Right lobe of liver (tissue), 6 donors: ENCODE data around the gene IL1F10. TPM values are rescaled to one million over a fixed set of nuclear protein-coding genes. Genes with fewer than 3 reads are reported as not detected.
A peak's percentile ranks its signal among the peaks of the same experiment; 100 is the strongest.

Source experiments
- ATAC-seq, 4 donors: fragments of 200-7000 bp; cut with Tn5 transposase; one replicate each; pipeline ENCODE4 v1.9.1; 2020; ENCODE audit warnings: mild to moderate bottlenecking in 4 of 4, moderate library complexity in 4 of 4
- DNase-seq, 3 donors: peaks; one replicate each; pipeline ENCODE4 v3.0.0-alpha.2; 2020
- H3K27ac ChIP-seq, 3 donors: fragments of 200-600 bp; one replicate each; pipeline ENCODE4 v1.8.0; 2022
- H3K27me3 ChIP-seq, 2 donors: fragments of 200-600 bp; one replicate each; pipeline ENCODE4 v1.8.0; 2022
- H3K36me3 ChIP-seq, 4 donors: fragments of 200-600 bp; sonication (generic) in 1 of 4; one replicate each; pipeline versions ENCODE4 v1.5.1 to v1.8.0; 2017 to 2022; ENCODE audit warnings: control low read depth in 1 of 4
- H3K4me1 ChIP-seq, 4 donors: fragments of 200-600 bp; sonication (generic) in 1 of 4; one replicate each; pipeline versions ENCODE4 v1.5.1 to v1.8.0; 2017 to 2022; ENCODE audit warnings: control low read depth in 1 of 4
- H3K4me3 ChIP-seq, 3 donors: fragments of 200-600 bp; one replicate each; pipeline ENCODE4 v1.8.0; 2022
- H3K9me3 ChIP-seq, 4 donors: fragments of 200-600 bp; sonication (generic) in 1 of 4; one replicate each; pipeline versions ENCODE4 v1.5.1 to v1.8.0; 2017 to 2022; ENCODE audit warnings: control low read depth in 1 of 4
- POLR2A ChIP-seq: fragments of 450-650 bp; IDR thresholded peaks from one replicate; pipeline ENCODE4 v1.6.1; 2017; ENCODE audit warnings: antibody characterized with exemption, mild to moderate bottlenecking
- WGBS: methylation state at CpG from one replicate; pipeline ENCODE4 v1.1.6; 2018; ENCODE audit warnings: low coverage, low lambda C conversion rate; ENCODE audit not compliant: insufficient coverage; ENCODE audit errors: missing lambda C conversion rate; 5-methylcytosine and 5-hydroxymethylcytosine counted together
- intact Hi-C, 2 donors: fragments of 100-400 bp; cut with DNase I; formaldehyde crosslinking; loops; one replicate each; pipeline versions ENCODE4 v1.11.2 to v1.14.1; 2022
- total RNA-seq, 6 experiments: library from RNA; depleted of rRNA in 2 of 6; stranded (reverse); fragments of >200 nt in 2 of 6; fragmentation: NEBNext Ultra II Directional in 3 of 6; extraction: Animal tissue kit (Norgen Biotek cat#: 25700) in 3 of 6; gene quantifications; one replicate each; pipeline versions ENCODE4 v1.1.0 to v1.2.4, GENCODE V29; 2016 to 2023
- TF ChIP-seq, protein P1 (sequence below), 4 donors: fragments of 200-600 bp in 3 of 4; fragments of 450-650 bp in 1 of 4; IDR thresholded peaks; one replicate each; pipeline versions ENCODE4 v1.5.1 to v1.8.0; 2016 to 2022; ENCODE audit warnings: antibody characterized with exemption in 4 of 4, mild to moderate bottlenecking in 2 of 4
- donor health status: DM: no; HTN: yes; CAD: no.
- donor health status: DM: no; HTN: no; CAD: no.
- donor health status: DM: no; HTN: no; CAD: no.
- donor health status: DM: no; HTN: yes; CAD: no.
- donor health status: DM: no; HTN: yes; CAD: no.

IL1F10 gene
- total RNA-seq, 6 experiments from 2014 or later, result not detected

DNA sequence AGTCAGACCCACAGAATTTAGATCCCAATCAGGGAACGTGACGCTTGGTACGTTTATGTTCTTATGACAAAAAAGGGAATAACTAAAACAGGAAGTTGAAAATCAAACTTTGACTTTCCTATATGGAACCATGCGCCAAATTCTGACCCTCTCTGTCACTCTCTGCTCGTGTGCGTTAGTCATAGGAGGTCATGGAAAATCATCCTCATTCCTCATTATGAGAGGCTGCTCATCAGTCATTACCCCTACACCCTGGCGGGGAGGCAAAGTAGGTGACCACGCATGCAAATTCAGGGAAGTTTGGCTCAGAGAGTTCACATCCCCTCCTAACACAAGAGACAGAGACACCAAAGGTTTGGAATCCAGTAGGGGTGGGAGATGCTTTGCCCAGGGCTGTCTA, 15.5 kb downstream of the IL1F10 start:
- WGBS, result 44% methylated on average over 8 of the region's 8 CpGs
- TF ChIP-seq, protein P1, sequence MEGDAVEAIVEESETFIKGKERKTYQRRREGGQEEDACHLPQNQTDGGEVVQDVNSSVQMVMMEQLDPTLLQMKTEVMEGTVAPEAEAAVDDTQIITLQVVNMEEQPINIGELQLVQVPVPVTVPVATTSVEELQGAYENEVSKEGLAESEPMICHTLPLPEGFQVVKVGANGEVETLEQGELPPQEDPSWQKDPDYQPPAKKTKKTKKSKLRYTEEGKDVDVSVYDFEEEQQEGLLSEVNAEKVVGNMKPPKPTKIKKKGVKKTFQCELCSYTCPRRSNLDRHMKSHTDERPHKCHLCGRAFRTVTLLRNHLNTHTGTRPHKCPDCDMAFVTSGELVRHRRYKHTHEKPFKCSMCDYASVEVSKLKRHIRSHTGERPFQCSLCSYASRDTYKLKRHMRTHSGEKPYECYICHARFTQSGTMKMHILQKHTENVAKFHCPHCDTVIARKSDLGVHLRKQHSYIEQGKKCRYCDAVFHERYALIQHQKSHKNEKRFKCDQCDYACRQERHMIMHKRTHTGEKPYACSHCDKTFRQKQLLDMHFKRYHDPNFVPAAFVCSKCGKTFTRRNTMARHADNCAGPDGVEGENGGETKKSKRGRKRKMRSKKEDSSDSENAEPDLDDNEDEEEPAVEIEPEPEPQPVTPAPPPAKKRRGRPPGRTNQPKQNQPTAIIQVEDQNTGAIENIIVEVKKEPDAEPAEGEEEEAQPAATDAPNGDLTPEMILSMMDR (IDR thresholded peaks at IDR 0.05), result no peak
- no peak for TF ChIP-seq POLR2A
- peaks cover 0 to 9% (median 3%) of the 10 kb centered on the region in 4 donors for H3K4me1 ChIP-seq
- DNase-seq (no peak), ATAC-seq (no peak)
- H3K36me3 ChIP-seq, result no peaks in the 10 kb centered on the region
- H3K27ac ChIP-seq, result no peak overlapping the region
- H3K9me3 ChIP-seq, result no peaks in the 10 kb centered on the region
- no peak overlapping the region for H3K4me3 ChIP-seq
- no peaks in the 10 kb centered on the region for H3K27me3 ChIP-seq
- intact Hi-C loops, result loop anchor here (5.0 to 10.0 kb wide), 2 partner anchors 49 to 52 kb away; no protein-coding TSS in a partner anchor

DNA sequence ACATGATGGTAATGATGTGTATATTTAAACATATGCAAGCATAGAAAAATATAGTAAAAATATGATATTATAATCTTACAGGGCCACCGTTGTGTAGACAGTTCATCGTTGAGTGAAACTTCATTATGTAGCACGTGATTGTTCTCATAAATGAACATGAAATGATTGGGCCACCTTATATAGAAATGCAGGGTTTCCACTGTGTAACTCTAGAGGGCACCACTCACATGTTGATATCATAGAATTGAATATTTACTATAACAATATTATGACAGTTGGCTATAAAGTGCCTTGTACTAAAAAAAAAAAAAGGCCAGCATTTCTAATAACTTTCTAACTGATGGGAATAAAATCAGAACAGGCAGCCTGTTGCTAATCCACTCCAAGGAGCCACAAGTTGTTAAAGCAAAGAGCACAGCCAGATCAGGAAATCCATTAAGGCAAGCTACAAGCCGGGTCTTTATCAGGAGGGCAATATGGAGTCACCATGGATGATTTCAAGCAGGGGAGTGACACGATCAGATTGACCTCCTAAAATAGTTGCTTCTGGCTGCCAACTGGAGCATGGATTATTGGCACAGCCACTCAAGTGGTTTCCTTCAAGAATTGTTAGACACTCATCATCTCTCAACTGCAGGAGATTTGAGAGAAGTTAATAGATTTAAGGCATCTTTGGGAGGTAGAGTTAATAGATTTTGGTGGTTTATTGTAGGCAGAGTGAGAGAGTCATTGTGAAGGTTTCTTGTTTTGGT, 16.7 kb downstream of the IL1F10 start:
- Histone ChIP-seq H3K4me1 (peaks cover 0 to 13% (median 5%) of the 10 kb centered on the region in 4 donors), H3K4me3 (no peak overlapping the region), H3K9me3 (no peaks in the 10 kb centered on the region), H3K36me3 (no peaks in the 10 kb centered on the region), H3K27ac (no peak overlapping the region), H3K27me3 (no peaks in the 10 kb centered on the region)
- TF ChIP-seq, protein P1 (IDR thresholded peaks at IDR 0.05), result peak; percentile 48 to 61 (median 55)
- no peak for TF ChIP-seq POLR2A
- 23% methylated on average over 5 of the region's 5 CpGs for WGBS
- DNase-seq, result no peak
- ATAC-seq, result peak; percentile 45 to 58 (median 54)
- intact Hi-C loops, result loop anchor here (5.0 to 10.0 kb wide), 2 partner anchors 48 to 50 kb away; no protein-coding TSS in a partner anchor

- no peak overlapping the region for H3K27ac ChIP-seq
- intact Hi-C loops, result loop anchor here in 1 of 2 donors (10.0 kb wide), 1 partner anchor 49 kb away; no protein-coding TSS in a partner anchor
- TF ChIP-seq POLR2A, result no peak
- TF ChIP-seq, protein P1 (IDR thresholded peaks at IDR 0.05), result no peak
- no peak for ATAC-seq
- H3K9me3 ChIP-seq, result no peaks in the 10 kb centered on the region
- H3K4me3 ChIP-seq, result no peak overlapping the region
- peaks cover 0 to 13% (median 5%) of the 10 kb centered on the region in 4 donors for H3K4me1 ChIP-seq
- no peak for DNase-seq
- 53% methylated on average over 2 of the region's 2 CpGs for WGBS
- no peaks in the 10 kb centered on the region for H3K27me3 ChIP-seq
- no peaks in the 10 kb centered on the region for H3K36me3 ChIP-seq
These were observed 17.8 kb downstream of the IL1F10 start for GRCh38 chr2:113085542-113085941.

- intact Hi-C loops, result loop anchor here in 1 of 2 donors (10.0 kb wide), 1 partner anchor 46 kb away; no protein-coding TSS in a partner anchor
- peak overlapping the region; percentile 69 to 82 (median 71) for H3K27ac ChIP-seq
- ATAC-seq, result peak; percentile 95 to 98 (median 96)
These were observed 20.6 kb downstream of the IL1F10 start for GRCh38 chr2:113088213-113088992.

More at GRCh38 chr2:113088213-113088992, 20.6 kb downstream of the IL1F10 start:
- Histone ChIP-seq H3K27me3 (no peaks in the 10 kb centered on the region), H3K9me3 (no peaks in the 10 kb centered on the region), H3K36me3 (no peaks in the 10 kb centered on the region), H3K4me1 (peaks cover 0 to 13% (median 5%) of the 10 kb centered on the region in 4 donors), H3K4me3 (no peak overlapping the region)
- TF ChIP-seq POLR2A, result no peak
- TF ChIP-seq, protein P1 (IDR thresholded peaks at IDR 0.05), result no peak
- peak; percentile 39 to 82 (median 67) for DNase-seq
